ENCODE results near the gene RMC1. TPM values are rescaled to one million over a fixed set of nuclear protein-coding genes. Genes with fewer than 3 reads are reported as not detected.
"Not testable (repeated sequence)": the region's sequence is repeated elsewhere in the genome, so short reads cannot be mapped to it uniquely, and the experiment has no call there.

Gene RMC1
- total RNA-seq, 1 donor from 2014 or later: 18.1 TPM

DNA sequence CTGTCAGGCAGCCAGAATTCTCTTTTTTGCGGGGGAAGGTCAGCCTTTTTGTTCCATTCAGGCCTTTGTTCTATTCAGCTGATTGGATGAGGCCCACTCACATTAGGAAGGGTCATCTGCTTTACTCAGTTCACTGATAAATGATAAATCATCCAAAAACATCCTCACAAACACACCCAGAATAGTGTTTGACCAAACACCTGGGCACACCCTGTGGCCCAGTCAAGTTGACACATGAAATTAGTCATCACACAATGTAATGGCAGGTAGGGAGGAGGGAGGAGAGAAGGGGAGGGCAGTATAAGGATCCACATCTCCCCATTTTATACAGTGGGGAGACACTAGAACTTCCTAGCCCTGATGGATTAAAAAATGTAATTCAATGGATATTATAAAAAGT lies 8.3 kb upstream of the RMC1 start:
- intact Hi-C loops (cut with DNase I): no loop called here
- DNase-seq (ENCODE audit: low spot score): no peak

DNA sequence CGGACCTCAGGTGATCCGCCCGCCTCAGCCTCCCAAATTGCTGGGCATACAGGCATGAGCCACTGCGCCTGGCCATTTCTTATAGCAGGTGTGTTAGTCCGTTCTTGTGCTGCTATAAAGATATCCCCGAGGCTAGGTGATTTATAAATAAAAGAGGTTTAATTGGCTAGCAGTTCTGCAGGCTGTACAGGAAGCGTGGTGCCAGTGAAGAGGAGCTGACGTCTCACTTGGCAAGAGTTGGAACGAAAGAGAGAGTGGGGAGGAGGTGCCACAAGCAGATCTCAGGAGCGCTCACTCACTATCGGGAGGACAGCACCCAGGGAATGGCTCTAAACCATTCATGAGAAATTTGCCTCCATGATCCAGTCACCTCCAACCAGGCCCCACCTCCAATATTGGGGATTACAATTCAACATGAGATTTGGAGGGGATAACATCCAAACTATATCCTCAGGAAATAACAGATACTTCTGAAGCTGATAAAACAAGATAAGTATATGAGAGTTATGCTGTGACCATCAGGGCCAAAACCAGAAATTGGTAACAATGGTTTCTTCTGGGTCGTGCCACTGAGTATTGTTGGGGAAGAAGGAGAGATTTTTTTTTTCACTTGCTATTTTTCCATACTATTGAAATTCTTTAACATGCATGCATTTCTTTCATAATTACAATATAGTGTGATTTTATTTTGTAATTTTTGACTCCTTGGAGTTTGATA lies 7.4 kb upstream of the RMC1 start:
- intact Hi-C loops (cut with DNase I): no loop called here
- DNase-seq (ENCODE audit: low spot score): no peak

- no peak for DNase-seq (ENCODE audit: low spot score)
- intact Hi-C loops (cut with DNase I): no loop called here
These were observed 5.2 kb upstream of the RMC1 start for GRCh38 chr18:23498117-23498516.

- no peak for DNase-seq (ENCODE audit: low spot score)
- intact Hi-C loops (cut with DNase I): no loop called here
These were observed 4.4 kb upstream of the RMC1 start for GRCh38 chr18:23498877-23499276.

- intact Hi-C loops (cut with DNase I): no loop called here
- no peak for DNase-seq (ENCODE audit: low spot score)
These were observed 4.0 kb upstream of the RMC1 start for GRCh38 chr18:23499291-23499781.

DNA sequence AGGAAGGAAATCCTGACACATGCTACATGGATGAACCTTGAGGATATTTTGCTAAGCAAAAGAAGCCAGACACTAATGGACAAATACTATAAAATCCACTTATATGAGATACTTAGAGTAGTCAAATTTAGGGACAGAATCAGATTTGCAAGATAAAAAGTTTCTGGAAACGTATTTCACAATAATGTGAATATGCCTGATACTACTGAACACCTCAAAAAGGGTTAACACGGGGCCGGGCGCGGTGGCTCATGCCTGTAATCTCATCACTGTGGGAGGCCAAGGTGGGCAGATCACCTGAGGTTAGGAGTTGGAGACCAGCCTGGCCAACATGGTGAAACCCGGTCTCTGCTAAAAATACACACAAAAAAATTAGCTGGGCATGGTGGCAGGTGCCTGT lies 1.7 kb upstream of the RMC1 start:
- DNase-seq (ENCODE audit: low spot score): no peak
- intact Hi-C loops (cut with DNase I): loop anchor here (2.0 kb wide), 1 partner anchor 49 kb away; the partner anchor contains the start of gene RIOK3

- intact Hi-C loops (cut with DNase I): loop anchor here (1.0 to 2.0 kb wide), 2 partner anchors 50 to 84 kb away; partner anchors contain the start of genes NPC1 and RIOK3
- no peak for DNase-seq (ENCODE audit: low spot score)
These were observed 734 bp upstream of the RMC1 start for GRCh38 chr18:23502516-23503037.

GRCh38 chr18:23503963-23504344 lies 643 bp downstream of the RMC1 start:
- intact Hi-C loops (cut with DNase I): loop anchor here (1.0 to 2.0 kb wide), 2 partner anchors 51 to 82 kb away; partner anchors contain the start of genes NPC1 and RIOK3
- no peak for DNase-seq (ENCODE audit: low spot score)

- DNase-seq (ENCODE audit: low spot score): no peak
- intact Hi-C loops (cut with DNase I): no loop called here
These were observed 1.4 kb downstream of the RMC1 start for GRCh38 chr18:23504720-23505119.

GRCh38 chr18:23506393-23506792 lies 3.1 kb downstream of the RMC1 start:
- no peak for DNase-seq (ENCODE audit: low spot score)

DNA sequence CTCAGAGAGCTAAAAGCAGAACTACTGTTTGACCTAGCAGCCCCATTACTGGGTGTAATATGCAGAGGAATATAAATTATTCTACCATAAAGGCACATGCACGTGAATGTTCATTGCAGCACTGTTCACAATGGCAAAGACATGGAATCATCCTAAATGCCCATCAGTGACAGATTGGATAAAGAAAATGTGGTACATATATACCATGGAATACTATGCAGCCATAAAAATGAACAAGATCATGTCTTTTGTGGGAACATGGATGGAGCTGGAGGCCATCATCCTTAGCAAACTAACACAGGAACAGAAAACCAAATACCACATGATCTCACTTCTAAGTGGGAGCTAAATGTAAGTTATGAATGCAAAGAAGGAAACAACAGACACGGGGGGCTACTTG lies 7.6 kb downstream of the RMC1 start:
- intact Hi-C loops (cut with DNase I): loop anchor here (10.0 kb wide), 1 partner anchor 304 kb away; no protein-coding TSS in a partner anchor
- not testable (repeated sequence) for DNase-seq (ENCODE audit: low spot score)

More at GRCh38 chr18:23506393-23506792, 3.1 kb downstream of the RMC1 start:
- intact Hi-C loops (cut with DNase I): no loop called here

DNA sequence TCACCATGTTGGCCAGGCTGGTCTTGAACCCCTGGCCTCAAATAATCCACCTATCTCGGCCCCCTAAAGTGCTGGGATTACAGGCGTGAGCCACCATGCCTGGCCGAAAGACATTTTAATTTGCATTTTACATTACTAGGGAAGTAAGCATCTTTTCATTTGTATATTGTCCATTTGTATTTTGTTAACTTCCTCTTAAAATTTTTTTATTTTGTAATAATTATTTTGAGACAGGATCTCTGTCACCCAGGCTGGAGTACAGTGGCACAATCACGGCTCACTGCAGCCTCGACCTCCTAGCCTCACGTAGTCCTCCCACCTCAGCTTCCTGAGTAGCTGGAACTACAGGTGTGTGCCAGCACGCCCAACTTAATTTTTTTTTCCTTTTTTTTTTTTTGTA lies 8.9 kb downstream of the RMC1 start:
- intact Hi-C loops (cut with DNase I): loop anchor here (10.0 kb wide), 1 partner anchor 303 kb away; no protein-coding TSS in a partner anchor
- not testable (repeated sequence) for DNase-seq (ENCODE audit: low spot score)

- intact Hi-C loops (cut with DNase I): loop anchor here (10.0 kb wide), 1 partner anchor 302 kb away; no protein-coding TSS in a partner anchor
- DNase-seq (ENCODE audit: low spot score): no peak
These were observed 9.3 kb downstream of the RMC1 start for GRCh38 chr18:23512641-23513040.

DNA sequence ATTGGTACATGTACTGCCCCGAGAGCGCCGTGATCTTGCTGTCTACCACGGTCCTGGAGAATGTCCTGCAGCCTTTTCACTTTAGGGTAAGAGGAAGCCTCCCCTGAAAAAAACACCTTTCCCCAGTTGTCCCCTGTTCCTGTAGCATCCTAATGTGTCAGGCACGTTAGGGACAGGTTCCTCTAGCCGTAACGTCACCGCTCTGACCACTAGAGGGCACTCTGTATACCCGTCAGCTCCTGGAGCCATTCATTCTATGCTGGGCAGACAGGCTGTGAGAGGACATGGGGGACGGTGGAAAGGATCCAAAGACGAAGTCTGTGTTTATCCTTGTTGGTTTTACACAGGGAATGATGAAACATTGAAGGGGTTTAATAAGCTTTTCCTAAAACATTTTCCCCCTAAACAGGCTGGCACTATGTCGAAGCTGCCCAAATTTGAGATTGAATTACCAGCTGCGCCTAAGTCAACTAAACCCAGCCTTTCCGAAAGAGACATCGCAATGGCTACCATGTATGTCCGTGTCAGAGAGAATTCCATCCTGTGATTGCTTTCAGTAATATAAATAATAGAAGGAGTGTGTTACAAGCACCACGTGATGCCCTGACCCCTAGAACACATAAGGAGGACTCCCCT lies 12.7 kb downstream of the RMC1 start:
- DNase-seq (ENCODE audit: low spot score): peak; percentile 91

GRCh38 chr18:23519734-23520133 lies 16.4 kb downstream of the RMC1 start:
- intact Hi-C loops (cut with DNase I): loop anchor here (10.0 kb wide), 1 partner anchor 295 kb away; no protein-coding TSS in a partner anchor
- no peak for DNase-seq (ENCODE audit: low spot score)

More for the DNA sequence above, 12.7 kb downstream of the RMC1 start:
- intact Hi-C loops (cut with DNase I): loop anchor here (2.0 to 10.0 kb wide), 2 partner anchors 71 to 299 kb away; partner anchors contain the start of gene NPC1

DNA sequence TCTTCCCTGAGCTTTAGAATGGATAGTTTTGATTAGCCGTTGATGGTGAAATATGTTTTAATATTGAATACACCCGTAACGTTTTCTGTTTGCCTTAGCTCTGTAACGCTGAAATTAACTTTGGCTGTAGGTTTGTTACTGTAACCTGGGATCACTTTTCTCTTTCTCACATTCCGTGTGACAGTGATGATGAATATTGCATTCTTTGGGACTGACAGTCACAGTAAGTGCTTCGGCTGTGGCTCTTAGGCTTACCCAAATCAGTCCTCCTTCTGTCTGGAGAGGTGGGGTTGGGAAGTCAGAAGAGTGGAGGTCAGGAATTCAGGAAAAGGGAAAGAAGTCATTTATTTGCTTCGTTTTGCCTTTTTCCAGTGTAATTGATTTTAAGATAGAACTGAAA lies 18.0 kb downstream of the RMC1 start:
- intact Hi-C loops (cut with DNase I): no loop called here
- DNase-seq (ENCODE audit: low spot score): no peak

- intact Hi-C loops (cut with DNase I): no loop called here
- DNase-seq (ENCODE audit: low spot score): no peak
These were observed 18.6 kb downstream of the RMC1 start for GRCh38 chr18:23521907-23522306.

DNA sequence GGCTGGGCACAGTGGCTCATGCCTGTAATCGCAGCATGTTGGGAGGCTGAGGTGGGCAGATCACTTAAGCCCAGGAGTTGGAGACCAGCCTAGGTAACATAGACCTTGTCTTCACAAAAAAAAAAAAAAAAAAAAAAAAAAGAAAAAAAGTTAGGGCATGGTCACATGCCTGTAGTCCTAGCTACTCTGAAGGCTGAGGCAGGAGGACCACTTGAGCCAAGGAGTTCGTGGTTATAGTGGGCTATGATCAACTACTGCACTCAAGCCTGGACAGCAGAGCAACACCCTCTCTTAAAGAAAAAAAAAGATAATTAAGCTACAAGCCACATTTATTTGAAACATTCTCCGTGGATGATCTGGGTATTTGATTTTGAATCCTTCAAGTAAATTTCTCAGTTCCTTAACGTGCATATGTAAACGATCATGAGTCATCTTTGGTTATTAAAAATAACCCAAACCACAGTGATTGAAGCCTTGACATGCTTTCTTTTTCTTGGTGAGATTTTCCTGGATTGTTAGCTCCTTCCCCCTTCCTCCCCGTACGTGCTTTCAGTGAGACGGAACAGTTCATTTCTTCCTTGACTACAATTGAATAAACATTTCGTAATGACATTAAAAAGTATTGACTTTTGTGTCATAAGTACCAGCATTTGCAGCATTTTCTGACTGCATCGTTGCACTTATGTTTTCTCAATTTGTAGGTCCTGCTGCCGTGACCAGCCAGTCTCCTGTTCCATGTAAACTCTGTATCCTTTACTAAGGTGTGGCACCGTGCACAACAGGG lies 20.3 kb downstream of the RMC1 start:
- intact Hi-C loops (cut with DNase I): no loop called here
- no peak for DNase-seq (ENCODE audit: low spot score)

- DNase-seq (ENCODE audit: low spot score): no peak
- intact Hi-C loops (cut with DNase I): no loop called here
These were observed 20.9 kb downstream of the RMC1 start for GRCh38 chr18:23524213-23524707.

Data from cardiac septum (tissue), 1 donor.